Uterus (tissue), 2 donors: ENCODE data around the gene CLEC4M.
"Not testable (repeated sequence)": the region's sequence is repeated elsewhere in the genome, so short reads cannot be mapped to it uniquely, and the experiment has no call there.

Experiments used
- CTCF ChIP-seq, 4 experiments: fragments of 200-600 bp in 2 of 4; fragments of 450-650 bp in 2 of 4; sonication (generic) in 2 of 4; IDR thresholded peaks; one replicate each; pipeline ENCODE4 v1.5.1; 2016 to 2019; ENCODE audit warnings: antibody characterized with exemption in 4 of 4, mild to moderate bottlenecking in 2 of 4, moderate library complexity in 1 of 4
- POLR2A ChIP-seq, 2 donors: fragments of 450-650 bp; IDR thresholded peaks; one replicate each; pipeline ENCODE4 v1.6.1; 2016; ENCODE audit warnings: antibody characterized with exemption in 2 of 2, mild to moderate bottlenecking in 1 of 2, moderate library complexity in 1 of 2

GRCh38 chr19:7746306-7746705, 16.7 kb upstream of the CLEC4M start:
- TF ChIP-seq CTCF, POLR2A (IDR thresholded peaks at IDR 0.05): not testable (repeated sequence)
